Superior temporal gyrus (tissue), 1 donor: Measurements from ENCODE around the gene MARK4.

Experiments used
- DNase-seq: peaks from one replicate; pipeline ENCODE4 v3.0.0-alpha.2; 2016; ENCODE audit errors: extremely low spot score

Gene MARK4

GRCh38 chr19:45339629-45340028 lies 88.6 kb downstream of the MARK4 start:
- DNase-seq = no peak

GRCh38 chr19:45340232-45340898 lies 89.3 kb downstream of the MARK4 start, which contains the start of gene KLC3:
Gene KLC3 (plus strand): TSS chr19:45340750. CDS start chr19:45345542, 4,792 bp downstream.
- DNase-seq = no peak

- DNase-seq = no peak
Measured at GRCh38 chr19:45340899-45341453, 89.9 kb downstream of the MARK4 start.

- DNase-seq = no peak
Measured at GRCh38 chr19:45342911-45343310, 91.8 kb downstream of the MARK4 start.

- no peak for DNase-seq
Measured at GRCh38 chr19:45344621-45345505, 93.8 kb downstream of the MARK4 start.

GRCh38 chr19:45345506-45345860 lies 94.4 kb downstream of the MARK4 start:
- DNase-seq = no peak

GRCh38 chr19:45346449-45346848 lies 95.4 kb downstream of the MARK4 start:
- no peak for DNase-seq

- DNase-seq = no peak
Measured at GRCh38 chr19:45347570-45348366, 96.7 kb downstream of the MARK4 start.

GRCh38 chr19:45348367-45349125 lies 97.5 kb downstream of the MARK4 start:
- no peak for DNase-seq

- DNase-seq = no peak
Measured at GRCh38 chr19:45349126-45349415, 98.0 kb downstream of the MARK4 start.

- DNase-seq = no peak
Measured at GRCh38 chr19:45349430-45349941, 98.4 kb downstream of the MARK4 start.

- no peak for DNase-seq
Measured at GRCh38 chr19:45350477-45351058, 99.5 kb downstream of the MARK4 start.

- no peak for DNase-seq
Measured at GRCh38 chr19:45351401-45351952, 100.4 kb downstream of the MARK4 start.

- no peak for DNase-seq
Measured at GRCh38 chr19:45352062-45352461, 101.0 kb downstream of the MARK4 start.

GRCh38 chr19:45352471-45352870 lies 101.4 kb downstream of the MARK4 start:
- DNase-seq = no peak

GRCh38 chr19:45352914-45353796 lies 102.1 kb downstream of the MARK4 start:
- DNase-seq = no peak

GRCh38 chr19:45354241-45354842 lies 103.3 kb downstream of the MARK4 start:
- DNase-seq = no peak
